T-cell (primary cell): ENCODE data around the gene TSPEAR. TPM values are rescaled to one million over a fixed set of nuclear protein-coding genes. Genes with fewer than 3 reads are reported as not detected.

Experiments
- ATAC-seq, 4 experiments: fragments of 200-7000 bp in 3 of 4; fragments of 150-1000 bp in 1 of 4; cut with Tn5 transposase; replicated peaks in 1 of 4; 1 replicate in 3 of 4; 2 replicates in 1 of 4; pipeline ENCODE4 v1.10.0; 2021; ENCODE audit warnings: moderate library complexity in 3 of 4, mild to moderate bottlenecking in 2 of 4, moderate number of reproducible peaks in 1 of 4
- CTCF ChIA-PET, 2 donors: fragments of 300-600 bp; sonication (Branson Sonifier 250); formaldehyde crosslinking; loops; one replicate each; lab custom pipeline; 2022; ENCODE audit warnings: antibody characterized with exemption in 2 of 2; lab: Charles Lee
- POLR2A ChIA-PET, 2 donors: fragments of 300-600 bp; sonication (Branson Sonifier 250); formaldehyde crosslinking; loops; one replicate each; lab custom pipeline; 2022; ENCODE audit warnings: antibody characterized with exemption in 2 of 2; lab: Charles Lee
- DNase-seq, 35 experiments: peaks; one replicate each; pipeline versions ENCODE4 v3.0.0 to v3.0.0-alpha.2; 2013 to 2023
- H3K27ac ChIP-seq: one replicate; pipeline ENCODE4 v1.5.1; 2013; ENCODE audit warnings: low read length
- H3K27me3 ChIP-seq, 2 experiments: replicated peaks in 1 of 2; 1 replicate in 1 of 2; 2 replicates in 1 of 2; pipeline versions ENCODE4 v1.6.1 to v1.7.0; 2013; ENCODE audit warnings: low read length in 1 of 2, mixed read lengths in 1 of 2; ENCODE audit not compliant: control insufficient read depth in 2 of 2, insufficient read depth in 2 of 2; ENCODE audit errors: extremely low read depth in 1 of 2
- H3K36me3 ChIP-seq, 2 donors: 1 replicate in 1 of 2; 2 replicates in 1 of 2; pipeline versions ENCODE4 v1.6.1 to v1.7.0; 2013; ENCODE audit warnings: low read length in 1 of 2; ENCODE audit not compliant: control insufficient read depth in 2 of 2, insufficient read depth in 1 of 2; ENCODE audit errors: extremely low read depth in 1 of 2
- H3K4me1 ChIP-seq, 2 experiments: 1 replicate in 1 of 2; 2 replicates in 1 of 2; pipeline versions ENCODE4 v1.6.1 to v1.7.0; 2013; ENCODE audit warnings: low read length in 2 of 2, mixed read lengths in 1 of 2; ENCODE audit not compliant: insufficient read depth in 2 of 2, control insufficient read depth in 1 of 2; ENCODE audit errors: extremely low read depth in 1 of 2
- H3K4me3 ChIP-seq, 2 donors: 1 replicate in 1 of 2; 2 replicates in 1 of 2; pipeline versions ENCODE4 v1.5.1 to v1.7.0; 2013; ENCODE audit warnings: mild to moderate bottlenecking in 2 of 2, low read length in 1 of 2, moderate library complexity in 1 of 2; ENCODE audit not compliant: control insufficient read depth in 1 of 2; ENCODE audit errors: extremely low read depth in 1 of 2
- H3K9me3 ChIP-seq: 2 replicates; pipeline ENCODE4 v1.7.0; 2013
- H3K27ac Mint-ChIP-seq, 2 donors: one replicate each; pipeline ENCODE4 v1.8.0; 2020 to 2021; ENCODE audit warnings: mild to moderate bottlenecking in 2 of 2, mixed read lengths in 2 of 2
- H3K27me3 Mint-ChIP-seq, 2 donors: one replicate each; pipeline ENCODE4 v1.8.0; 2021 to 2022; ENCODE audit warnings: mixed read lengths in 2 of 2
- H3K36me3 Mint-ChIP-seq: one replicate; pipeline ENCODE4 v1.8.0; 2021; ENCODE audit warnings: mixed read lengths
- H3K4me1 Mint-ChIP-seq, 3 donors: one replicate each; pipeline ENCODE4 v1.8.0; 2020 to 2022; ENCODE audit warnings: mixed read lengths in 3 of 3, mild to moderate bottlenecking in 1 of 3
- H3K4me3 Mint-ChIP-seq, 3 donors: one replicate each; pipeline ENCODE4 v1.8.0; 2020 to 2022; ENCODE audit warnings: mild to moderate bottlenecking in 3 of 3, mixed read lengths in 3 of 3, moderate library complexity in 3 of 3
- H3K9me3 Mint-ChIP-seq, 3 donors: one replicate each; pipeline ENCODE4 v1.8.0; 2020 to 2022; ENCODE audit warnings: mixed read lengths in 3 of 3
- WGBS: methylation state at CpG from one replicate; pipeline ENCODE4 v1.1.5; 2013; ENCODE audit warnings: missing lambda C conversion rate; ENCODE audit not compliant: insufficient coverage; 5-methylcytosine and 5-hydroxymethylcytosine counted together
- total RNA-seq, 35 experiments: library from RNA in 6 of 35; stranded (reverse) in 6 of 35; fragments of 120-200 nt in 1 of 35; gene quantifications; one replicate each; pipeline versions ENCODE4 v1.2.1 to v1.2.4 and lab custom pipeline; 2013 to 2026

TSPEAR gene
- total RNA-seq, 5 donors from 2014 or later (not counting 1 experiment from before 2014, with no cell fraction given): not detected

- DNase-seq: no peak
- Mint-ChIP-seq H3K27me3 (peaks cover 3 to 7% of the 10 kb centered on the region in 2 donors), H3K4me3 (no peak overlapping the region), H3K4me1 (peaks cover 0 to 8% (median 3%) of the 10 kb centered on the region in 3 donors), H3K9me3 (no peaks in the 10 kb centered on the region), H3K27ac (no peak overlapping the region), H3K36me3 (no peaks in the 10 kb centered on the region)
- H3K4me1 ChIP-seq: no peaks in the 10 kb centered on the region
- WGBS: 86% methylated on average over 14 of the region's 17 CpGs
- no peak overlapping the region for H3K27ac ChIP-seq
- H3K27me3 ChIP-seq: peaks cover 0 to 30% of the 10 kb centered on the region in 2 experiments
- CTCF ChIA-PET: no interaction called here
- no peaks in the 10 kb centered on the region for H3K36me3 ChIP-seq
- POLR2A ChIA-PET: no interaction called here
- H3K4me3 ChIP-seq: no peak overlapping the region
- no peaks in the 10 kb centered on the region for H3K9me3 ChIP-seq
- no peak for ATAC-seq
Measured at GRCh38 chr21:44734841-44735240, 23.5 kb upstream of the TSPEAR start.

- no peak overlapping the region for H3K4me3 ChIP-seq
- no peak for ATAC-seq
- no peak overlapping the region for H3K27ac Mint-ChIP-seq
- H3K27ac ChIP-seq: no peak overlapping the region
- peaks cover 3 to 9% of the 10 kb centered on the region in 2 donors for H3K27me3 Mint-ChIP-seq
- POLR2A ChIA-PET: no interaction called here
- peaks cover 0 to 30% of the 10 kb centered on the region in 2 experiments for H3K27me3 ChIP-seq
- no peaks in the 10 kb centered on the region for H3K36me3 Mint-ChIP-seq
- H3K36me3 ChIP-seq: no peaks in the 10 kb centered on the region
- peaks cover 0 to 8% (median 3%) of the 10 kb centered on the region in 3 donors for H3K4me1 Mint-ChIP-seq
- no peaks in the 10 kb centered on the region for H3K9me3 Mint-ChIP-seq
- DNase-seq: no peak
- no peaks in the 10 kb centered on the region for H3K9me3 ChIP-seq
- 87% methylated on average over 9 of the region's 21 CpGs for WGBS
- no peak overlapping the region for H3K4me3 Mint-ChIP-seq
- no peaks in the 10 kb centered on the region for H3K4me1 ChIP-seq
- CTCF ChIA-PET: interaction anchor here in 1 of 2 donors (1.0 kb wide), 1 partner anchor 59 kb away, joined by 3 read pairs; no protein-coding TSS in a partner anchor
Measured at GRCh38 chr21:44734026-44734745, 22.8 kb upstream of the TSPEAR start.

- peaks cover 0 to 8% (median 3%) of the 10 kb centered on the region in 3 donors for H3K4me1 Mint-ChIP-seq
- Histone ChIP-seq H3K27ac (no peak overlapping the region), H3K9me3 (no peaks in the 10 kb centered on the region), H3K27me3 (peaks cover 0 to 28% of the 10 kb centered on the region in 2 experiments), H3K4me1 (no peaks in the 10 kb centered on the region), H3K36me3 (no peaks in the 10 kb centered on the region), H3K4me3 (no peak overlapping the region)
- peaks cover 3 to 11% of the 10 kb centered on the region in 2 donors for H3K27me3 Mint-ChIP-seq
- H3K4me3 Mint-ChIP-seq: no peak overlapping the region
- 85% methylated on average over 6 of the region's 11 CpGs for WGBS
- DNase-seq (no peak), ATAC-seq (no peak)
- POLR2A ChIA-PET: no interaction called here
- no peaks in the 10 kb centered on the region for H3K9me3 Mint-ChIP-seq
- CTCF ChIA-PET: interaction anchor here in 1 of 2 donors (0.6 kb wide), 1 partner anchor 9 kb away, joined by 5 read pairs; no protein-coding TSS in a partner anchor
- no peaks in the 10 kb centered on the region for H3K36me3 Mint-ChIP-seq
- no peak overlapping the region for H3K27ac Mint-ChIP-seq
Measured at GRCh38 chr21:44732956-44733355, 21.6 kb upstream of the TSPEAR start.

- Mint-ChIP-seq H3K27ac (no peak overlapping the region), H3K9me3 (no peaks in the 10 kb centered on the region), H3K36me3 (no peaks in the 10 kb centered on the region), H3K4me1 (peaks cover 0 to 2% (median under 1%) of the 10 kb centered on the region in 3 donors), H3K27me3 (peaks cover 3 to 16% of the 10 kb centered on the region in 2 donors), H3K4me3 (no peak overlapping the region)
- CTCF ChIA-PET: no interaction called here
- Histone ChIP-seq H3K27ac (no peak overlapping the region), H3K9me3 (no peaks in the 10 kb centered on the region), H3K27me3 (peaks cover 0 to 34% of the 10 kb centered on the region in 2 experiments), H3K4me1 (no peaks in the 10 kb centered on the region), H3K4me3 (no peak overlapping the region), H3K36me3 (no peaks in the 10 kb centered on the region)
- ATAC-seq (no peak), DNase-seq (no peak)
- 90% methylated on average over 5 of the region's 10 CpGs for WGBS
- POLR2A ChIA-PET: no interaction called here
Measured at GRCh38 chr21:44732263-44732662, 20.9 kb upstream of the TSPEAR start.

- Histone ChIP-seq H3K4me3 (no peak overlapping the region), H3K4me1 (no peaks in the 10 kb centered on the region), H3K27ac (no peak overlapping the region), H3K9me3 (no peaks in the 10 kb centered on the region), H3K27me3 (peaks cover 0 to 39% of the 10 kb centered on the region in 2 experiments), H3K36me3 (no peaks in the 10 kb centered on the region)
- DNase-seq: no peak
- Mint-ChIP-seq H3K27ac (no peak overlapping the region), H3K36me3 (no peaks in the 10 kb centered on the region), H3K27me3 (peaks cover 6 to 24% of the 10 kb centered on the region in 2 donors), H3K4me1 (no peaks in the 10 kb centered on the region), H3K4me3 (no peak overlapping the region), H3K9me3 (no peaks in the 10 kb centered on the region)
- CTCF ChIA-PET: interaction anchor here in 1 of 2 donors (0.6 kb wide), 1 partner anchor 388 kb away, joined by 3 read pairs; no protein-coding TSS in a partner anchor
- WGBS: 59% methylated on average over 8 of the region's 9 CpGs
- POLR2A ChIA-PET: no interaction called here
- ATAC-seq: no peak
Measured at GRCh38 chr21:44730951-44731579, 19.7 kb upstream of the TSPEAR start.

- 85% methylated on average over 6 of the region's 7 CpGs for WGBS
- no peaks in the 10 kb centered on the region for H3K36me3 Mint-ChIP-seq
- Histone ChIP-seq H3K9me3 (no peaks in the 10 kb centered on the region), H3K36me3 (no peaks in the 10 kb centered on the region), H3K27me3 (peaks cover 0 to 45% of the 10 kb centered on the region in 2 experiments), H3K4me1 (no peaks in the 10 kb centered on the region), H3K4me3 (no peak overlapping the region), H3K27ac (no peak overlapping the region)
- H3K27me3 Mint-ChIP-seq: peaks cover 12 to 32% of the 10 kb centered on the region in 2 donors
- ChIA-PET POLR2A (no interaction called here), CTCF (no interaction called here)
- no peak overlapping the region for H3K27ac Mint-ChIP-seq
- no peaks in the 10 kb centered on the region for H3K4me1 Mint-ChIP-seq
- H3K9me3 Mint-ChIP-seq: no peaks in the 10 kb centered on the region
- no peak for ATAC-seq
- H3K4me3 Mint-ChIP-seq: no peak overlapping the region
- DNase-seq: no peak
Measured at GRCh38 chr21:44730028-44730395, 18.6 kb upstream of the TSPEAR start.
